ENCODE measurements around the gene RFNG. TPM values are rescaled to one million over a fixed set of nuclear protein-coding genes. Genes with fewer than 3 reads are reported as not detected.

The RFNG gene
- total RNA-seq, 1 donor from 2014 or later, result 72.3 TPM

GRCh38 chr17:82049521-82049971, 2.1 kb downstream of the RFNG start:
- no peak for DNase-seq (ENCODE audit: low read depth)
- H3K27me3 ChIP-seq (ENCODE audit: control insufficient read depth, insufficient read depth, low read length), result no peaks in the 10 kb centered on the region
- peaks cover 3% of the 10 kb centered on the region for H3K36me3 ChIP-seq (ENCODE audit: control insufficient read depth, insufficient read depth, low read length)
- no peak overlapping the region for H3K4me3 ChIP-seq (ENCODE audit: low read depth, low read length)
- TF ChIP-seq, protein P1, sequence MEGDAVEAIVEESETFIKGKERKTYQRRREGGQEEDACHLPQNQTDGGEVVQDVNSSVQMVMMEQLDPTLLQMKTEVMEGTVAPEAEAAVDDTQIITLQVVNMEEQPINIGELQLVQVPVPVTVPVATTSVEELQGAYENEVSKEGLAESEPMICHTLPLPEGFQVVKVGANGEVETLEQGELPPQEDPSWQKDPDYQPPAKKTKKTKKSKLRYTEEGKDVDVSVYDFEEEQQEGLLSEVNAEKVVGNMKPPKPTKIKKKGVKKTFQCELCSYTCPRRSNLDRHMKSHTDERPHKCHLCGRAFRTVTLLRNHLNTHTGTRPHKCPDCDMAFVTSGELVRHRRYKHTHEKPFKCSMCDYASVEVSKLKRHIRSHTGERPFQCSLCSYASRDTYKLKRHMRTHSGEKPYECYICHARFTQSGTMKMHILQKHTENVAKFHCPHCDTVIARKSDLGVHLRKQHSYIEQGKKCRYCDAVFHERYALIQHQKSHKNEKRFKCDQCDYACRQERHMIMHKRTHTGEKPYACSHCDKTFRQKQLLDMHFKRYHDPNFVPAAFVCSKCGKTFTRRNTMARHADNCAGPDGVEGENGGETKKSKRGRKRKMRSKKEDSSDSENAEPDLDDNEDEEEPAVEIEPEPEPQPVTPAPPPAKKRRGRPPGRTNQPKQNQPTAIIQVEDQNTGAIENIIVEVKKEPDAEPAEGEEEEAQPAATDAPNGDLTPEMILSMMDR (IDR thresholded peaks at IDR 0.05; ENCODE audit: insufficient read depth, low read length, poor library complexity, severe bottlenecking), result no peak

DNA sequence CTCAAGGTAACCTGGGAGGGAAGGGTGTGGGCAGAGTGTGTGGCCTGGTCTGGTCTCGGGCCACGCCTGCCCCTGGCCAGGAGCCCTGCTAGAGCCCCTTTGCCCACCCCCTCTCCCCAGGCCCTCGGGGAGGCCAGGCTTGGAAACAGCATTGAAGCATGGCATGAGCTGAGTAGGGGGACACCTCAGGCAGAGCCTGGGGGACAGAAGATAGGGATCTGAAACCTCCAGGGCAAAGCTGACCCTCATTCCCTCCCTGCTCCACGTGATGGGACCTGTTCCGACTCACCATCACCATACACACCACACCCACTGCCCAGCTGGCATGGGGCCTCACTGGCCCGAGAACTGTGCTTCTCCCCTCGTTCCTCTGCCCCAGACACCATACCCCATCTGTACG, 2.5 kb downstream of the RFNG start:
- no peak for DNase-seq (ENCODE audit: low read depth)
- Histone ChIP-seq H3K36me3 (ENCODE audit: control insufficient read depth, insufficient read depth, low read length) (peaks cover 3% of the 10 kb centered on the region), H3K27me3 (ENCODE audit: control insufficient read depth, insufficient read depth, low read length) (no peaks in the 10 kb centered on the region), H3K4me3 (ENCODE audit: low read depth, low read length) (no peak overlapping the region)
- TF ChIP-seq, protein P1 (IDR thresholded peaks at IDR 0.05; ENCODE audit: insufficient read depth, low read length, poor library complexity, severe bottlenecking), result no peak

DNA sequence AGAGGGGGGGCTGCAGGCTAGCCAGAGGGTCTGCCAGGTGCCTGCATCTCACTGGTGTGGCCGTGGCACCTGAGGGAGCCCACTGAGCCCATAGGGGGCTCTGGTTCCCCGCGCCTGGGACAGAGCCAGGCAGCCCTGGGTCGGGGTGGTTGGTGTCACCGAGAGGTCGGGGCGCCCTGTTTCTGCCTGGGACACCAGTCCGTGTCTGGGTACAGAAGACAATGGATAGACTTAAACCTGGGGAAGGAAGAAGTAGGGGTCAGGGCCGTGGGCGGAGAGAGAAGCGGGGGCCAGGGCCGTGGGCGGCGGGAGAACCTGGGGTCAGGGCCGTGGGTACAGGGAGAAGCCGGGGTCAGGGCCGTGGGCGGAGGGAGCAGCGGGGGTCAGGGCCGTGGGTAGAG, 3.0 kb downstream of the RFNG start:
- no peaks in the 10 kb centered on the region for H3K27me3 ChIP-seq (ENCODE audit: control insufficient read depth, insufficient read depth, low read length)
- no peak overlapping the region for H3K4me3 ChIP-seq (ENCODE audit: low read depth, low read length)
- H3K36me3 ChIP-seq (ENCODE audit: control insufficient read depth, insufficient read depth, low read length), result peaks cover 3% of the 10 kb centered on the region
- DNase-seq (ENCODE audit: low read depth), result no peak
- TF ChIP-seq, protein P1 (IDR thresholded peaks at IDR 0.05; ENCODE audit: insufficient read depth, low read length, poor library complexity, severe bottlenecking), result no peak

GRCh38 chr17:82047914-82048570, 3.6 kb downstream of the RFNG start:
- no peaks in the 10 kb centered on the region for H3K27me3 ChIP-seq (ENCODE audit: control insufficient read depth, insufficient read depth, low read length)
- no peak for DNase-seq (ENCODE audit: low read depth)
- TF ChIP-seq, protein P1 (IDR thresholded peaks at IDR 0.05; ENCODE audit: insufficient read depth, low read length, poor library complexity, severe bottlenecking), result no peak
- peaks cover 3% of the 10 kb centered on the region for H3K36me3 ChIP-seq (ENCODE audit: control insufficient read depth, insufficient read depth, low read length)
- H3K4me3 ChIP-seq (ENCODE audit: low read depth, low read length), result no peak overlapping the region

- no peaks in the 10 kb centered on the region for H3K27me3 ChIP-seq (ENCODE audit: control insufficient read depth, insufficient read depth, low read length)
- peaks cover 3% of the 10 kb centered on the region for H3K36me3 ChIP-seq (ENCODE audit: control insufficient read depth, insufficient read depth, low read length)
- TF ChIP-seq, protein P1 (IDR thresholded peaks at IDR 0.05; ENCODE audit: insufficient read depth, low read length, poor library complexity, severe bottlenecking), result no peak
- no peak for DNase-seq (ENCODE audit: low read depth)
- H3K4me3 ChIP-seq (ENCODE audit: low read depth, low read length), result no peak overlapping the region
Observed at GRCh38 chr17:82047379-82047778, 4.2 kb downstream of the RFNG start.

DNA sequence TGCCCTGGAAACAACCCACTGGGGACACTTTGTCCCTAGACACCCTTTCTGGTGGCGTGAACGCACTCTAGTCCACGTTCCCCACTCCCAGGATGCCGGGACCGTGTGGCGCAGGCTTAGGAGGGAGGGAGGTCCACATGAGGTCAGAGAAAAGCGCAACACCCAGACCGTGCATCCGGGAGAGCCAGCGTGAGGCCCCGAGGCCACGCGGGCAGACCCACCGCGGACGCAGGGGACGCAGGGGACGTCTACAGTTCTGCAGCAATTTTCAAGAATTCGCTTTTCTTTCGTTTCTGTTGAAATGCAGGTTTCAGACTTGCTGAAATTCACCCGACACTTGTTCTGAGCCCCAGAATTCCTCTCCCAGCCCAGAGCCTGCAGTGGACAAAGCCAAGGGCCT, 4.7 kb downstream of the RFNG start:
- TF ChIP-seq, protein P1 (IDR thresholded peaks at IDR 0.05; ENCODE audit: insufficient read depth, low read length, poor library complexity, severe bottlenecking), result no peak
- Histone ChIP-seq H3K36me3 (ENCODE audit: control insufficient read depth, insufficient read depth, low read length) (peaks cover 3% of the 10 kb centered on the region), H3K4me3 (ENCODE audit: low read depth, low read length) (no peak overlapping the region), H3K27me3 (ENCODE audit: control insufficient read depth, insufficient read depth, low read length) (no peaks in the 10 kb centered on the region)
- DNase-seq (ENCODE audit: low read depth), result no peak
